GM15510 (cell line): ENCODE results near the gene RASGRP2.

ENCODE experiments used
- POLR2A ChIP-seq: IDR thresholded peaks from 3 replicates; pipeline ENCODE4 v1.6.1; 2011; ENCODE audit warnings: borderline replicate concordance; ENCODE audit not compliant: insufficient read length; ENCODE audit errors: extremely low read depth

The RASGRP2 gene

GRCh38 chr11:64763526-64764039, 19.6 kb upstream of the RASGRP2 start:
- no peak for TF ChIP-seq POLR2A

- TF ChIP-seq POLR2A = no peak
Measured at GRCh38 chr11:64762674-64763525, 19.0 kb upstream of the RASGRP2 start.

GRCh38 chr11:64762277-64762673, 18.3 kb upstream of the RASGRP2 start:
- TF ChIP-seq POLR2A = no peak

GRCh38 chr11:64760759-64761420, 16.9 kb upstream of the RASGRP2 start:
- no peak for TF ChIP-seq POLR2A

GRCh38 chr11:64759722-64760719, 16.1 kb upstream of the RASGRP2 start, which contains the start of gene PYGM:
Gene PYGM, minus strand, starts transcription at chr11:64759974. Its CDS starts 76 bp downstream, at chr11:64759898.
- no peak for TF ChIP-seq POLR2A

GRCh38 chr11:64759131-64759721, 15.3 kb upstream of the RASGRP2 start:
- TF ChIP-seq POLR2A = no peak

GRCh38 chr11:64758330-64759079, 14.6 kb upstream of the RASGRP2 start:
- no peak for TF ChIP-seq POLR2A

- no peak for TF ChIP-seq POLR2A
Measured at GRCh38 chr11:64757549-64758329, 13.8 kb upstream of the RASGRP2 start.

- no peak for TF ChIP-seq POLR2A
Measured at GRCh38 chr11:64755681-64756361, 11.9 kb upstream of the RASGRP2 start.

GRCh38 chr11:64754919-64755662, 11.1 kb upstream of the RASGRP2 start:
- no peak for TF ChIP-seq POLR2A

GRCh38 chr11:64754124-64754918, 10.4 kb upstream of the RASGRP2 start:
- TF ChIP-seq POLR2A = no peak
